NCI-H187 treated with DMSO at 0.1 percent for 48 hours (cell line): Measurements from ENCODE around the gene ERBB4.
"Not testable (repeated sequence)": the region's sequence is repeated elsewhere in the genome, so short reads cannot be mapped to it uniquely, and the experiment has no call there.

Experiments used
- DNase-seq: peaks from one replicate; lab custom pipeline; 2025; lab: John Stamatoyannopoulos, UW

ERBB4 gene

DNA sequence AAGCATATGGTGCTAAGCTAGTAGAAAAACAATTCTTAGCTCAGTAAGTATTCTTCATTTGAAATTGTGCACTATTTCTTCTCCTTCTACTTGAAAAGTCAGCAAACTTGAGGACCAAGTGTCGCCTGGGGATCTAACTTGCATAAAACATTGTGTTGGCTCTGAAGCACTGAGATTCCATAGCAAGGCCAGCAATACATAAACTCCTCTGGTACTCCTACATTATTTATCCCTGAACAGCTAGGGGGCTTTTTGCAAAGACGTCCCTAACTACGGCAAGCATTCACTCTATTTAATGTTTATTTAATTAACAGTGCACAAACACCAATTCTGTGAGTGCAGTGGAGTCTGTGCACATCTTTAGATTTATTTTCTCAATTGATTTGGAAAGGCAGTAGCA is 392.2 kb downstream of the ERBB4 start:
- no peak for DNase-seq

DNA sequence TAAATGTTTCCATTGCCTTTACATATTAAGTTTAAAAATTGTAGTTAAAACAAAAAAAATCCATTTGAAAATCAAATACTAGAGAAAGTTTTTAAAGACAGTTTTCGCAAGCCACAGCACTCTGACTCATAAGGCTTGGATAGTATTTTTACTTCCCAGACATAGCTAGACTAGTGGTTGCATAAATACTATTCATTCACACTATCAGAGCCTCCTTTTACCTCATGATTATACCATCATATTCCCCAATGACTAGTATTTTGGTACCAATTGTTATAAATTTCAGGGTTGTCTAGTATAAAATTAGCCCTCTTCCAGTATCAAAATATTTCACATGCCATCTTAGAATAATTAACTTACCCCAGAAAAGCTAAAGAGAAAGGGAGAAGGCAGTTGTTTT is 393.5 kb downstream of the ERBB4 start:
- no peak for DNase-seq

DNA sequence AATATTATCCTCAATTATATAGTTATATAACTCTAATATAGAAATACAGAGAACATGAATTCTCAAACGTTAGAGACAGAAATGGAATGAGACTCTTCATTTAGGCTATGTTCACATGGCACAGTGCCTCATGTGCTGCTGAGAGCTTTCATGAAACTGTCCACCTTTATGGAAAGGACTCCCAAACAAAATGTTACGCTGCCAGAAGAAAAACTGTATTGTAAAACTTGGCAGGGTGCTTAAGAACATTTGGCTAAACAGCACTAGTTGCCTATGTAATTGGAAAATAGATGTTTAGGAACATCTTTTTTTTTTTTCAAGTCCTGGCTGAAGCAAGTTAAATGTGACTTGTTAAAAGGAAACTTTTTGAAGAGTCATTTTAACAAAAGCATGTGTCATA is 396.0 kb downstream of the ERBB4 start:
- no peak for DNase-seq

DNA sequence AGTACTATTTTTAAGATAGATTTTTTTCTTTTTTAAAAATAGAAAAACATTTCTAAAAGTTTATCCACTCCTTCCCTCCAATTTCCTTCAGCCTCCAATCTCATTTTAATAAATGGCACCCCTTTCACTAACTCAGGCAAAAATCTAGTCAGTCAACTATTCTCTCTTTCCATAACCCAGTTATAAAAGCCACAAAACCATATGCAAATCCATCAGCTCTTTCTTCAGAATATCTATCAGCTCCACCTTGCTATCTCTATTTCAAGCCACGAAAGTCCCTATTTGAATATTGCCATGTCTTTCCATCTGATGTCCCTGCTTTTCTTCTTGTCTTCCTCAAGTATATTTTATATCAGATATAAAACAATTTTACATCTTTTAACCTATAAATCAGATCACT is 397.1 kb downstream of the ERBB4 start:
- no peak for DNase-seq

GRCh38 chr2:212136216-212136795 is 402.3 kb downstream of the ERBB4 start:
- no peak for DNase-seq

DNA sequence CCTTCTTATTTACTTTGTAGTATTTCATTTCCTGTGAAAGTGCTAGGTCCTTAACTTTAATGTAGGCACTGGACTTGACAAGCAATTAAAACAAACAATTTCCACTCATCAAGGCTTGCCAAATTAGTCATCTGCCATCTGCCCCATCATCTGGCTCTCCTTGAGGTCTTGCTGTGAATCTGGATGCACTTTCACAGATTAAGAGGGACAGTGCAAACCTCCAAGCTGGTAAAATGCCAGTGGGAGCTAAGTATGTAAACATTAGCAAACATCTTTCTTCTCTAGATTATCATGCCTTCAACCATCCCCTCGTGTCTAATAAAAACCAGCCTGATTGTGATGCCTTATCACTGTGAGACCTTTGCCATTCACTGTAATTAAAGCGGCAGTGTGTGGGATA is 402.9 kb downstream of the ERBB4 start:
- DNase-seq, result peak; percentile 26

GRCh38 chr2:212133337-212133736 is 405.3 kb downstream of the ERBB4 start:
- DNase-seq, result no peak

GRCh38 chr2:212124598-212124997 is 414.0 kb downstream of the ERBB4 start:
- DNase-seq, result no peak

- no peak for DNase-seq
Observed at GRCh38 chr2:212119591-212119990, 419.0 kb downstream of the ERBB4 start.

GRCh38 chr2:212117926-212118325 is 420.7 kb downstream of the ERBB4 start:
- no peak for DNase-seq

DNA sequence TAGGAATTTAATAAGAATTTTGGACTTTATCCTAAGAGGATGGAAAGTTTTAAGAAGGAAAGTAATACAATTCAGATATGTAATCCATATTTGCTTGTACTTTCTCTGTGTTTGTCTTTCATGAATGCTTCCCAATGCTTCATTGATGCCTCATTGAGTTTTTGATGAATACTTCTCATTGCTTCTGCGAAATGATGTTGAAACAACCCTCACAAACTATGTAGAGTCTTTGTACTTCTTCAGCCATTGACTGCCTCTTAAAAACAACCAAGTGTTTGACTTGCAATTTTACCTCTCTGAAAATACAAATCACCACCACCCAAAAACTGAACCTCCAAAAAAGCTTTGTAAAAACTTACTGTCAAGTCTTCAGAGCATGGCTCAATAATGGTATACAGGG is 424.1 kb downstream of the ERBB4 start:
- DNase-seq, result no peak

GRCh38 chr2:212112401-212112800 is 426.2 kb downstream of the ERBB4 start:
- DNase-seq, result no peak

- DNase-seq, result no peak
Observed at GRCh38 chr2:212109792-212110680, 428.6 kb downstream of the ERBB4 start.

DNA sequence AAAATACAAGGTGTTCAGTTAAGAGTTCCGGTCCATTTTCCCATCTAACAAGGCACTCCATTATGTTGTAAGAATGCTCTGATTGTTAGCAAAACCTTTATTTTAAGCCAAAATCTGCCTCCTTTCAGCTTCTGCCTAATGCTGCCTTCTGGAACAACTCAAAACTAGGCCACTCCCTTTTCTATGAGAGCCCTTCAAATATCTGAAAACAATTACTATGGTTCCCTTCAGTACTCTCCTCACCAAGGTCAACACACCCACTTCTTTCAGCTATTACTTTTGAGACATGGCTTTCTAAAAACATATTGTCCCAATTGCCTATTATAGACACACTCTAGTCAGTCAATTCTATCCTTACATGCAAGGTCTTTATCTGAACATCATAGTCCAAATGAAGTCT is 429.4 kb downstream of the ERBB4 start:
- peak; percentile 61 for DNase-seq

DNA sequence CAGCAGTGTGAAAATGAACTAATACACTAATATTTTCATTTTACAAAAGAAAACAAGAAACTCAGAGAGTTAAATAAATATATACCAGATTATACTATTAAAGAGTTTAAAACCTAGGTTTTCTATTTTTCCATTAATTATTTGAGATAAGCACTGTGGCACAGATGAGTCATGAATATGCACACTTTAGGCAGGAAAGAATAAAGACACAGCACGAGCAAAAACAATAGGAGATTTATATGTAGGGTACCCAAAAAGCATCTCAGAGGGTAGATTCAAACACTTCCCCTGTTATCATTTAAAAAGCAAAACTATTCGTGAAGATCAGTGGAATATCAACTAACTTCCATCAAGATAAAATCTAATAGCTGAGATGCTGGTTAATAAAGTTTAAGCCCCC is 430.6 kb downstream of the ERBB4 start:
- no peak for DNase-seq

DNA sequence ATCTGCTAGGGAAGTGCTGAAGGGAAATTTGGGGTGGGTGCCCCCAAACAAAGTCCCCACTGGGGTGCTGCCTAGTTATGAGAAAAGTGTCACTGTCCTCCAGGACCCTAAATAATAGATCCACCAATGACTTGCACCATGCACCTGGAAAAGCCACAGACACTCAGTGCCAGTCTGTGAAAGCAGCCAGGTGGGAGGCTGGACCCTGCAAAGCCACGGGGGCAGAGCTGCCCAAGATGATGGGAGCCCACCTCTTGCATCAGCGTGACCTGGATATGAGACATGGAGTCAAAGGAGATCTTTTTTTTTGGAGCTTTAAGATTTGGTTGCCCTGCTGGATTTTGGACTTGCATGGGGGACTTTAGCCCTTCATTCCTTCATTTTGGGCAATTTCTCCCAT is 431.6 kb downstream of the ERBB4 start:
- no peak for DNase-seq

DNA sequence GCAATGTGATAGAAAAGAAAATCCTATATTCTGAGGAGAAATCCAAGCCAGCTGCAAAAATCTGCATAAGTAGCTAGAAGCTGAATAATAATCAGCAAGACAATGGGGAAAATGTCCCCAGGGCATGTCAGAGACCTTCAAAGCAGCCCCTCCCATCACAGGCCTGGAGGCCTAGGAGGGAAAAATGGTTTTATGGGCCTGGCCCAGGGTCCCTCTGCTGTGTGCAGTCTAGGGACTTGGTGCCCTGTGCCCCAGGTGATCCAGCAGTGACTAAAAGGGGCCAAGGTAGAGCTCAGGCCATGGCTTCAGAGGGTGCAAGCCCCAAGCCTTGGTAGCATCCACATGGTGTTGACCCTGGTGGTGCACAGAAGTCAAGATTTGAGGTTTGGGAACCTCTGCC is 432.1 kb downstream of the ERBB4 start:
- DNase-seq, result not testable (repeated sequence)

- no peak for DNase-seq
Observed at GRCh38 chr2:212099658-212100057, 438.9 kb downstream of the ERBB4 start.

GRCh38 chr2:212098966-212099365 is 439.6 kb downstream of the ERBB4 start:
- no peak for DNase-seq

DNA sequence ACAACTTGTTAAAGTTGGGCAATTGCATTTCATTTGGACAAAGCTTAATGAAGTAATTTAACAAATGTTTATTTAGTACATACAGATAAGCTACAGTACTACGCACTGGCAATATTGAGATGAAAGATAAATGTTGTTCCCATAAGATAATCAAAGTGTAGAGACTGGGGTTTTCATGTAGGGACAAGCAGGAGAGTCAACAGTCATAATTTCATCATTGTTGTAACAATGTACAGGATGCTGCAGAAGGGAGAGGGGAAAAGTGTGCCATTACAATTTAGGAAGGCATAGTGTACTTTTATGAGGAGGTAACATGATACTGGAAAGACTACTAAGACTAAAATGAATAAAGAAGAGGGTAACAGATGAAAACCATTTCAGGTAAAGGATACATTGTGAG is 441.6 kb downstream of the ERBB4 start:
- DNase-seq, result no peak

DNA sequence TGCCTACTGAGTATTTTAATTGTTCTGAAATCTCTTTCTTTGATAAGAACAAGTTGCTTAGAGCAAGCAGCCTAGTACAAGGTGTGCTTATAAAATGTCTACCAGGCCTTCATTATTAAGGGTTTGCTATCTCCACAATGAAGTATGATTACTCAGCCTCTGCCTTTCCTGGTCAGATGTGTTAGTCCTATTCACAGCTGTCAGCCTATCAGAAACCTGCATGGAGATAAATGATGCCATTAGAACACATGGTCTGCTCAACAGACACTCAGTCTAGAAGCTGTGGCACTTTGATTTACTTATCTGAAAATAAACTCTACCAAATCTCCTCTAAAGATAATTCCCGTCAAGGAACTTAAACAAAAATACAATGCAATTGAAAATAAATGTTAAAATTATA is 448.7 kb downstream of the ERBB4 start:
- DNase-seq, result no peak

DNA sequence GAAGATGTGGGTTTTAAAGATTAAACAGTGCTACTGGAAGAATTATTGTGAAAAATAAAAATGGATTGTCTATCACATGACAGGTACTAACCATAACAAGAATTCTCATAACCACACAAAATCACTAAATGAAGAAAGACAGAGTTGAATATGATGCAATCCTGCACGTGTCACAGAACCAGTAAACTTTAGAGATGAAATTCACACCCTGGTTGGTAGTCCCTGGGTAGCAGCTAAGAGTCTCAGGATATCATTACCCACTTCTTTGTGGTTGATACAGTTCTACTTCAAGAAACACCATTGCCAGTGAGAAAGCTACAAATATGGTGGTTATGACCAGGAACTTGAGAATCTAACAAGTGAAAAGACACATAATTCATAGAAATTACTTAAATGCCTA is 450.2 kb downstream of the ERBB4 start:
- no peak for DNase-seq

GRCh38 chr2:212083492-212083891 is 455.1 kb downstream of the ERBB4 start:
- DNase-seq, result no peak

DNA sequence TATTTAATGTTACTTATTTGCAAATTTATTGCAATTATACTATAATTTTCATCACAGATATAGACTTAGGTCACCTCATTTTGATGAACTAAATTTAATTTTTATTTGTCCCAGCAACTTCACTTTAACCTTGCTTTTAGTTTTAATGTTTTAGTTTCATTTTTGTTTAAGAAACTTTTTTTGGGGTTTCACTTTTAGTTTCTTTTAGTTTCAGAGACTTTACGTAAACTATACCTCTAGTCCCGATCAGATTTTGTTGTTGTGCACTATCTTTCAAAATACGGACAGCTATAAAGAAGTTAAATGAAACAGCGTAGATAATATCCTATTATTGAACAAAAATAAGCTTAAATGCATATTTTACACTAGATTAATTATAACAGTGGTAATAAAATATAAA is 460.5 kb downstream of the ERBB4 start:
- no peak for DNase-seq
